OCI-M1 (cell line): ENCODE results near the gene AURKAIP1.
"Not testable (repeated sequence)": the region's sequence is repeated elsewhere in the genome, so short reads cannot be mapped to it uniquely, and the experiment has no call there.

Experiments
- DNase-seq: peaks from one replicate; lab custom pipeline; 2025; lab: John Stamatoyannopoulos, UW

AURKAIP1 gene

GRCh38 chr1:1406101-1406820 is 31.3 kb upstream of the AURKAIP1 start:
- DNase-seq: no peak

- DNase-seq: no peak
Observed at GRCh38 chr1:1403653-1404052, 28.6 kb upstream of the AURKAIP1 start.

GRCh38 chr1:1402901-1403392 is 27.9 kb upstream of the AURKAIP1 start:
- DNase-seq: not testable (repeated sequence)

- peak; percentile 67 for DNase-seq
Observed at GRCh38 chr1:1402072-1402900, 27.3 kb upstream of the AURKAIP1 start.

GRCh38 chr1:1401457-1402010 is 26.5 kb upstream of the AURKAIP1 start:
- no peak for DNase-seq

- DNase-seq: no peak
Observed at GRCh38 chr1:1400576-1401456, 25.8 kb upstream of the AURKAIP1 start.

GRCh38 chr1:1399872-1400575 is 25.0 kb upstream of the AURKAIP1 start:
- DNase-seq: peak; percentile 59

- peak; percentile 99 for DNase-seq
Observed at GRCh38 chr1:1399187-1399871, 24.3 kb upstream of the AURKAIP1 start, which contains the start of gene CCNL2. Gene CCNL2 (minus strand): TSS chr1:1399335. CDS start chr1:1399306, 29 bp downstream.

GRCh38 chr1:1398677-1399186 is 23.7 kb upstream of the AURKAIP1 start:
- DNase-seq: no peak

- DNase-seq: peak; percentile 49
Observed at GRCh38 chr1:1397839-1398523, 23.0 kb upstream of the AURKAIP1 start.

- no peak for DNase-seq
Observed at GRCh38 chr1:1395166-1395565, 20.2 kb upstream of the AURKAIP1 start.

GRCh38 chr1:1394116-1394515 is 19.1 kb upstream of the AURKAIP1 start:
- no peak for DNase-seq

- no peak for DNase-seq
Observed at GRCh38 chr1:1393428-1393827, 18.4 kb upstream of the AURKAIP1 start.

GRCh38 chr1:1393014-1393413 is 18.0 kb upstream of the AURKAIP1 start:
- no peak for DNase-seq

GRCh38 chr1:1391225-1391624 is 16.2 kb upstream of the AURKAIP1 start:
- DNase-seq: no peak

- DNase-seq: no peak
Observed at GRCh38 chr1:1390675-1391074, 15.7 kb upstream of the AURKAIP1 start.

GRCh38 chr1:1388078-1388472 is 13.1 kb upstream of the AURKAIP1 start:
- DNase-seq: no peak

- no peak for DNase-seq
Observed at GRCh38 chr1:1387098-1388077, 12.4 kb upstream of the AURKAIP1 start.
